GM19240 (cell line): ENCODE measurements around the gene GPD1L.

Experiments
- DNase-seq: peaks from one replicate; pipeline ENCODE4 v3.0.0; 2011; ENCODE audit warnings: low spot score; ENCODE audit not compliant: insufficient read length

The GPD1L gene

GRCh38 chr3:32136703-32137102 is 30.3 kb downstream of the GPD1L start:
- no peak for DNase-seq

- no peak for DNase-seq
These were observed 31.4 kb downstream of the GPD1L start for GRCh38 chr3:32137870-32138269.

GRCh38 chr3:32138545-32139104 is 32.2 kb downstream of the GPD1L start:
- DNase-seq, result no peak

- DNase-seq, result no peak
These were observed 34.5 kb downstream of the GPD1L start for GRCh38 chr3:32140943-32141342.

- DNase-seq, result peak; percentile 43
These were observed 37.7 kb downstream of the GPD1L start for GRCh38 chr3:32143849-32144757.

DNA sequence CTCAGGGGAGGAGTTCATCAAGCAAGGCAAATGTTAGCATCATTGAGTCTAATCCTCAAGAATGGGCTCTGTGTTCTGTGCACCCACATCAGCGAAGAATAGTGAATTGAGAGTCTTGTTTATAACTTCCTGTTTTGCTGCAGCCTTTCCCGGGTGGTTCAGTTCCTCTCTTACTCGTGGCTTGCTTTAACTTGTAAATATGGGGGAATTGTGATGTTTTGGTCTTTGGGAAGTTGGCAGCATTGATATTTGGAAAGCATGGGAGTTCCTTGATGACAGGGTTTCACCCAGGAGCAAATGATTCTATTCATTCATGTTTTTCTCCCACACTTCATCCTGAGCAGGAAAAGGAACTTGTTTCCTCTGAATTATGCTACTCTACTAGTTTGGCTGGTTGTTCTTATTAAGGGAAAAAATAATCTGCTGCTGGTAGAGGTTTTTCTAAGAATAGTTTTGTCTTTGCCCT is 40.4 kb downstream of the GPD1L start:
- no peak for DNase-seq

DNA sequence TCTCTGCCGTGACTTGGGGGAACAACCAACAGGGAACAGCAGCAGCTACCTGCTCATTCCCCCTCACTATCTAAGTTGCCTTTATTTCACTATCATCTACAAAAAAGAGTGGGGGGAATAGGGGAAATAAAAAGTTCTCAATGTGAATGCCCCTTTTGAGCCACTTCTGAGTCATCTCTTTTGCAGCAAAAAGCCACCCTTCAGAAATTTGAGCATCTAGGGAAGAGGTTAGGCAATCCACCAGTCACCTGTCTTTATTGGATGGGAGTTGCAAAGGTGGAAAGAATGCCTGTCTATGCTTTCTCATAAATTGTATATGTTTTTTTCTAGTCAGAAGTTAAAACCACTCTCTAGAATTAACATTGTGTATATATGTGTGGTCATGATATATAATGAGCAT is 41.1 kb downstream of the GPD1L start:
- no peak for DNase-seq

- DNase-seq, result no peak
These were observed 41.5 kb downstream of the GPD1L start for GRCh38 chr3:32147933-32148332.

GRCh38 chr3:32148351-32148750 is 41.9 kb downstream of the GPD1L start:
- DNase-seq, result no peak

DNA sequence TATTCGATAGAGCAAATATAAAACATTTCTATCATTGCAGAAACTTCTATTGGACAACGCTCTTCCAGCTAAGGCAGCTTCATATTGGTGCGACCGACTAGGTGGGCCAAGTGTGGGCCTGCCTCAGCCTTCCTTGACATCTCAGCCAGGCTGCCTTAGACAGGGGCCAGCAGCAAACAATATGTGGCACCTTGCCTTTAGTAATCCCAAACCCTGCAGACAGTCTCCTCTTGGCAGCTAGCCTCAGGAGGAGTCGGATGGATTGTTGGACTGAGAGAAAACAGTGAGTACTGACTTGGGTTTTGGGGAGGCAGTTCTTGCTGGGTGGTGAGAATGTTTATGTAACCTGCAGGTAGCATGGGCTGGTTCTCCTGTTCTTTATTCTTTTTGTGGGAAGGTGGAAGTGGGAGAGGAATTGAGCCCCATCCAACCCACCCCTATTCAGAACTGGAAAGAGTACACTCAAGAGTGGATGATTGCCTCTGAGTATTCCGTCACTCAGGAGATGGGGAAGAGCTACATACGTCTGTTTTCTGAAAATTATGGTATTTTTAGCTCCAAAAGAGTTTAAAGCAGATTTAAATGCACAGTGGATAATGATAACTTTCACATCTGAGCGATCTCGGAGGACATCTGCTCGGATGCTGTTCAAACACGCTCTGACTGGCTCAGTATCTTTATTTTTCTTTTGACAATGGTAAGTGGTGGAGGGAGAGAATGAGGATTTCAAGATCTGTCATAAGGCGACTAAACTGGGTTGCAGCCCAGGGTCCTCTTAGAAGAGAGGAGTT is 47.2 kb downstream of the GPD1L start:
- DNase-seq, result no peak

GRCh38 chr3:32154205-32154579 is 47.8 kb downstream of the GPD1L start:
- no peak for DNase-seq

- no peak for DNase-seq
These were observed 48.7 kb downstream of the GPD1L start for GRCh38 chr3:32155117-32155516.

- no peak for DNase-seq
These were observed 51.3 kb downstream of the GPD1L start for GRCh38 chr3:32157600-32158264.

- DNase-seq, result no peak
These were observed 54.3 kb downstream of the GPD1L start for GRCh38 chr3:32160706-32161214.

- DNase-seq, result no peak
These were observed 59.0 kb downstream of the GPD1L start for GRCh38 chr3:32165442-32165841.

GRCh38 chr3:32166654-32167053 is 60.2 kb downstream of the GPD1L start:
- no peak for DNase-seq

GRCh38 chr3:32172420-32172819 is 66.0 kb downstream of the GPD1L start:
- DNase-seq, result no peak

GRCh38 chr3:32175607-32176197 is 69.3 kb downstream of the GPD1L start:
- DNase-seq, result peak; percentile 48

DNA sequence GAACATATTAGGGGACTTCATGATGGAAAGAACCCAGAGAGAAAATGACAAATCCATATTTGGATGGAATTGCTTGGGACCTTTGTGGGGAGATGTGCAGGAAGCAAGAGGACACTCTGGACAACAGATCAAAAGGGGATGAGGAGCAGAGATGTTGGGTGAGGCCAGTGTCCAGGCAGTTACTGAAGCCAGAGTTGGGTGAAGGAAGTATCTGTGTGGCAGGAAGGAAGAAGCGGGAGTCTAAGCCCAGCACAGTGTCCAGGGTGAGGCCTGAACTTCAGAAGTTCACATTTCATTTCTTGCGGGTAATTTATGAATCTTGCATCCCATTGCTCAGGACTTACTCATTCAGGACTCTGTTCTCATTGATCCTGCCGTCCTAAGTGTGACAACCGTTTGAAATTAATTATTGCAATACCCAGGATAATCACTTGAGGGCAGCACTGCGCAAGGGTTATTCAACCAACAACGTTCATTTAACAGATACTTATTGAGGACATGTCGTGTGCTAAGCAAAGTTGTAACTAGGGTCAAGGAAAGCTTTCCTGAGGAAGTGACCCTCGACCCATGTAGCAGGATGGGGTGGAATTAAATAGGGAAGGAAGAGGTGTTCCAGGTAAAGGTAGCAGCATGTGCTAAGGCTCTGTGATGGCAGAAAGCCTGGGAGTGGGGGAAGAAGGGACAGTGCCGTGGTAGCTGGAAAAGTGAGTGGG is 70.7 kb downstream of the GPD1L start:
- DNase-seq, result no peak

DNA sequence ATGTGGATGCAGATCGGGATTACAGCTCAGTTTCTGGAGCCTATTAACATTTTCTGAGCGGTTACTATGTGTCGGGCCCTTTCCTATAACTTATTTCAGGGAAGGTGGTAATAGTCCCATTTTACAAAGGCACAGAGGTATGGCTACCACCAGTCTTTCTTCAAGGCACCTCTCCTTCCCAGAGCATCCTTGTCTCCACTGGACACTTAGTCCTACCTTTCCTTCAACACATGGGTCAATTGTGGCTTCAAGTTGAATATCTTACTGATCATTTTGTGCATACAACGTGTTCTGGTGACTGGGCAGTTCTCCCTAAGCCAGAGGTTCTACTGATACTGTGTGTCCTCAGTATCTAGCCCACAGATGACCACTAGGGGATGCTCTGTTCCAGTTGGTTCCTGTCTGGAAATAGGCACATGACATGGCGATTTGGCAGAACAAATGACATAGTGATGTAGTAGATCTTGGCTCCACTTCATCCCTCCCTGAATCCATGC is 71.3 kb downstream of the GPD1L start:
- DNase-seq, result peak; percentile 18
